ENCODE results near the gene QRICH1. TPM values are rescaled to one million over a fixed set of nuclear protein-coding genes. Genes with fewer than 3 reads are reported as not detected.
A peak's percentile ranks its signal among the peaks of the same experiment; 100 is the strongest.

QRICH1 gene
- total RNA-seq, 1 donor from 2014 or later: 77.5 TPM

GRCh38 chr3:49092938-49093852 lies 676 bp downstream of the QRICH1 start:
- Mint-ChIP-seq H3K36me3 (ENCODE audit: low read depth) (peaks cover 3% of the 10 kb centered on the region), H3K27me3 (ENCODE audit: low read depth) (no peaks in the 10 kb centered on the region), H3K27ac (ENCODE audit: unreplicated experiment) (peak overlapping the region; percentile 96), H3K4me1 (ENCODE audit: low read depth) (peaks cover 37% of the 10 kb centered on the region), H3K4me3 (ENCODE audit: unreplicated experiment) (peak overlapping the region; percentile 88), H3K9me3 (ENCODE audit: low read depth) (no peaks in the 10 kb centered on the region)
- TF ChIP-seq, protein P1, sequence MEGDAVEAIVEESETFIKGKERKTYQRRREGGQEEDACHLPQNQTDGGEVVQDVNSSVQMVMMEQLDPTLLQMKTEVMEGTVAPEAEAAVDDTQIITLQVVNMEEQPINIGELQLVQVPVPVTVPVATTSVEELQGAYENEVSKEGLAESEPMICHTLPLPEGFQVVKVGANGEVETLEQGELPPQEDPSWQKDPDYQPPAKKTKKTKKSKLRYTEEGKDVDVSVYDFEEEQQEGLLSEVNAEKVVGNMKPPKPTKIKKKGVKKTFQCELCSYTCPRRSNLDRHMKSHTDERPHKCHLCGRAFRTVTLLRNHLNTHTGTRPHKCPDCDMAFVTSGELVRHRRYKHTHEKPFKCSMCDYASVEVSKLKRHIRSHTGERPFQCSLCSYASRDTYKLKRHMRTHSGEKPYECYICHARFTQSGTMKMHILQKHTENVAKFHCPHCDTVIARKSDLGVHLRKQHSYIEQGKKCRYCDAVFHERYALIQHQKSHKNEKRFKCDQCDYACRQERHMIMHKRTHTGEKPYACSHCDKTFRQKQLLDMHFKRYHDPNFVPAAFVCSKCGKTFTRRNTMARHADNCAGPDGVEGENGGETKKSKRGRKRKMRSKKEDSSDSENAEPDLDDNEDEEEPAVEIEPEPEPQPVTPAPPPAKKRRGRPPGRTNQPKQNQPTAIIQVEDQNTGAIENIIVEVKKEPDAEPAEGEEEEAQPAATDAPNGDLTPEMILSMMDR (IDR thresholded peaks at IDR 0.05): no peak
- peak; percentile 85 for DNase-seq (ENCODE audit: low spot score)

DNA sequence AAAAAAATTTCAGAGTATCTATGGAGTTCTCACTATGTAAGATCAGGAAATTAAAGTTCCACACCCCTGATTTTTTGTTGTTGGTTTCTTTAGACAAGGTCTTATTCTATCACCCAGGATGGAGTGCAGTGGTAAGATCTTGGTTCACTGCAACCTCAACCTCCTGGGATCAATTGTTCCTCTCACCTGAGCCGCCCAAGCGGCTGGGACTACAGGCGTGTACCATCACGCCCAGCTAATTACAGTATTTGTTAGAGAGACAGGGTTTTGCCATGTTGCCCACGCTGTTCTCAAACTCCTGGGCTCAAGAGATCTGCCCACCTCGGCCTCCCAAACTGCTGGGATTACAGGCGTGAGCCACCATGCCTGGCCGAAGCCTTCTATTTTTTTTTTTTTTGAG lies 12.4 kb downstream of the QRICH1 start:
- Mint-ChIP-seq H3K4me3 (ENCODE audit: unreplicated experiment) (no peak overlapping the region), H3K9me3 (ENCODE audit: low read depth) (no peaks in the 10 kb centered on the region), H3K27ac (ENCODE audit: unreplicated experiment) (no peak overlapping the region), H3K4me1 (ENCODE audit: low read depth) (no peaks in the 10 kb centered on the region), H3K36me3 (ENCODE audit: low read depth) (peaks cover 10% of the 10 kb centered on the region), H3K27me3 (ENCODE audit: low read depth) (no peaks in the 10 kb centered on the region)
- TF ChIP-seq, protein P1 (IDR thresholded peaks at IDR 0.05): no peak
- peak; percentile 46 for DNase-seq (ENCODE audit: low spot score)

DNA sequence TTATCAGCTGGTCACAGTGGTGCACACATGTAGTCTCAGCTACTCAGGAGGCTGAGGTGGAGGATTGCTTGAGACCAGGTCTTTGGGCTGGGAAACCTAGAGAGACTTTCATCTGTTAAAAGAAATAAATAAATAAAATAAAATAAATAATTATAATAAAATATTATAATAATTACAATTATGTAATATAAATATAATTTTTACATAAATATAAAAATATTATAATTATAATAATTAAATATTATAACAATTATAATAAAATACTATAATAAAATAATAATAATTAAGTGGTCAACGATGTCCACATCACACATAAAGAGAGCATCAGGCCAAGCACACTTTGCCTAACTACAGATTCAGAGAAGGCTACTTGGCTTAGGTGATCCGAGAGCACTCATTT lies 14.6 kb downstream of the QRICH1 start:
- H3K27me3 Mint-ChIP-seq (ENCODE audit: low read depth): no peaks in the 10 kb centered on the region
- H3K4me1 Mint-ChIP-seq (ENCODE audit: low read depth): no peaks in the 10 kb centered on the region
- no peak for DNase-seq (ENCODE audit: low spot score)
- no peaks in the 10 kb centered on the region for H3K9me3 Mint-ChIP-seq (ENCODE audit: low read depth)
- TF ChIP-seq, protein P1 (IDR thresholded peaks at IDR 0.05): no peak
- H3K36me3 Mint-ChIP-seq (ENCODE audit: low read depth): peaks cover 16% of the 10 kb centered on the region
- no peak overlapping the region for H3K27ac Mint-ChIP-seq (ENCODE audit: unreplicated experiment)
- no peak overlapping the region for H3K4me3 Mint-ChIP-seq (ENCODE audit: unreplicated experiment)

DNA sequence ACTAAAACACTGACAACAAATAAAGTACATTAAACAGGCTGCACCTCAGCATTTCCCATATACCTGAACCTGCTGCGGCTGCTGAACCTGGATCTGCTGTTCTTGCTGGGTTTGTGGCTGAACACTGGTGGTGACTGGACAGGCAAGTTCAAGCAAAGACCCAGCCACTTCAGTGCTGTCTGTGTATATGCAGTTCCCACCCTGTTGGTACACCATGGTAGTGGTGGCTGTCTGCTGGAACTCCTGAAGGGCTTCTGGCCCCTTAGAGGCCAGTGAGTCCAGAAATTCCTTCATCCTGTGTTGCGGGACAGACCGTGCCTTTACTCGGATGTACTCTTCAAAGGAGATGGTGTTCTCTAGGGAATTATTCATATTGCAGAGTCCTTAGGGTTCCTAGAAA lies 17.2 kb downstream of the QRICH1 start:
- no peak overlapping the region for H3K4me3 Mint-ChIP-seq (ENCODE audit: unreplicated experiment)
- H3K9me3 Mint-ChIP-seq (ENCODE audit: low read depth): no peaks in the 10 kb centered on the region
- H3K4me1 Mint-ChIP-seq (ENCODE audit: low read depth): no peaks in the 10 kb centered on the region
- no peaks in the 10 kb centered on the region for H3K27me3 Mint-ChIP-seq (ENCODE audit: low read depth)
- DNase-seq (ENCODE audit: low spot score): peak; percentile 19
- TF ChIP-seq, protein P1 (IDR thresholded peaks at IDR 0.05): no peak
- H3K27ac Mint-ChIP-seq (ENCODE audit: unreplicated experiment): no peak overlapping the region
- H3K36me3 Mint-ChIP-seq (ENCODE audit: low read depth): peaks cover 26% of the 10 kb centered on the region

- H3K27ac Mint-ChIP-seq (ENCODE audit: unreplicated experiment): no peak overlapping the region
- H3K4me1 Mint-ChIP-seq (ENCODE audit: low read depth): no peaks in the 10 kb centered on the region
- DNase-seq (ENCODE audit: low spot score): no peak
- peaks cover 27% of the 10 kb centered on the region for H3K36me3 Mint-ChIP-seq (ENCODE audit: low read depth)
- H3K27me3 Mint-ChIP-seq (ENCODE audit: low read depth): no peaks in the 10 kb centered on the region
- TF ChIP-seq, protein P1 (IDR thresholded peaks at IDR 0.05): no peak
- H3K4me3 Mint-ChIP-seq (ENCODE audit: unreplicated experiment): no peak overlapping the region
- H3K9me3 Mint-ChIP-seq (ENCODE audit: low read depth): no peaks in the 10 kb centered on the region
Observed at GRCh38 chr3:49076116-49076515, 17.8 kb downstream of the QRICH1 start.

All from chondrocyte (in vitro differentiated cells).